HS-27A (cell line): Measurements from ENCODE around the gene EPAS1.

Experiments used
- DNase-seq: peaks from one replicate; pipeline ENCODE4 v3.0.0-alpha.2; 2012; ENCODE audit warnings: low read depth, missing footprints

The EPAS1 gene

GRCh38 chr2:46323730-46324129, 26.5 kb downstream of the EPAS1 start:
- no peak for DNase-seq

- no peak for DNase-seq
Observed at GRCh38 chr2:46325182-46325928, 28.1 kb downstream of the EPAS1 start.

- DNase-seq: no peak
Observed at GRCh38 chr2:46326231-46326980, 29.2 kb downstream of the EPAS1 start.

GRCh38 chr2:46327627-46328026, 30.4 kb downstream of the EPAS1 start:
- no peak for DNase-seq

GRCh38 chr2:46328291-46328690, 31.1 kb downstream of the EPAS1 start:
- no peak for DNase-seq

GRCh38 chr2:46328829-46329228, 31.6 kb downstream of the EPAS1 start:
- no peak for DNase-seq

- DNase-seq: no peak
Observed at GRCh38 chr2:46329340-46329739, 32.1 kb downstream of the EPAS1 start.

GRCh38 chr2:46329803-46330775, 32.9 kb downstream of the EPAS1 start:
- DNase-seq: peak; percentile 71

- DNase-seq: no peak
Observed at GRCh38 chr2:46331109-46331766, 34.0 kb downstream of the EPAS1 start.

GRCh38 chr2:46332686-46333281, 35.6 kb downstream of the EPAS1 start:
- no peak for DNase-seq

GRCh38 chr2:46333912-46334311, 36.7 kb downstream of the EPAS1 start:
- no peak for DNase-seq

GRCh38 chr2:46334389-46335271, 37.4 kb downstream of the EPAS1 start:
- DNase-seq: peak; percentile 84

- peak; percentile 56 for DNase-seq
Observed at GRCh38 chr2:46335391-46336282, 38.4 kb downstream of the EPAS1 start.

GRCh38 chr2:46336283-46336959, 39.2 kb downstream of the EPAS1 start:
- DNase-seq: no peak

GRCh38 chr2:46337208-46337994, 40.2 kb downstream of the EPAS1 start:
- no peak for DNase-seq

- DNase-seq: no peak
Observed at GRCh38 chr2:46338674-46339073, 41.5 kb downstream of the EPAS1 start.

- DNase-seq: no peak
Observed at GRCh38 chr2:46339200-46339599, 42.0 kb downstream of the EPAS1 start.
